Thoracic aorta (tissue), 2 donors: ENCODE results near the gene TRIB2. TPM values are rescaled to one million over a fixed set of nuclear protein-coding genes. Genes with fewer than 3 reads are reported as not detected.

Experiments used
- ATAC-seq: fragments of 150-250 bp; one replicate; pipeline ENCODE4 v1.8.0; 2017; ENCODE audit warnings: low read depth; ENCODE audit not compliant: insufficient number of reproducible peaks, low FRiP score
- DNase-seq: peaks from one replicate; pipeline ENCODE4 v3.0.0-alpha.2; 2020; ENCODE audit warnings: low spot score
- H3K27ac ChIP-seq, 2 donors: fragments of 200-600 bp; sonication (generic); 1 replicate in 1 of 2; 2 replicates in 1 of 2; pipeline ENCODE4 v1.5.1; 2016; ENCODE audit warnings: mild to moderate bottlenecking in 2 of 2, moderate library complexity in 2 of 2
- H3K27me3 ChIP-seq: fragments of 200-600 bp; sonication (generic); replicated peaks from 2 replicates; pipeline ENCODE4 v1.6.0; 2016; ENCODE audit warnings: mild to moderate bottlenecking; ENCODE audit not compliant: insufficient read depth
- H3K36me3 ChIP-seq: fragments of 200-600 bp; sonication (generic); one replicate; pipeline ENCODE4 v1.5.1; 2016
- H3K4me1 ChIP-seq, 2 donors: fragments of 200-600 bp; sonication (generic); 1 replicate in 1 of 2; 2 replicates in 1 of 2; pipeline versions ENCODE4 v1.5.1 to v1.6.0; 2016; ENCODE audit warnings: low read depth in 2 of 2, mild to moderate bottlenecking in 1 of 2; ENCODE audit not compliant: control insufficient read depth in 1 of 2
- H3K4me3 ChIP-seq: fragments of 200-600 bp; sonication (generic); 2 replicates; pipeline ENCODE4 v1.5.1; 2016; ENCODE audit warnings: mild to moderate bottlenecking
- H3K9me3 ChIP-seq: fragments of 200-600 bp; sonication (generic); 2 replicates; pipeline ENCODE4 v1.5.1; 2016
- total RNA-seq, 2 donors: library from RNA; depleted of rRNA; stranded (reverse); fragments of >200 nt; gene quantifications; one replicate each; pipeline versions ENCODE4 v1.1.0 to v1.2.3, GENCODE V29; 2016
- TF ChIP-seq, protein P1 (sequence below): fragments of 200-600 bp; sonication (generic); IDR thresholded peaks from one replicate; pipeline ENCODE4 v1.5.1; 2019; ENCODE audit warnings: antibody characterized with exemption

The TRIB2 gene
- 10 to 100 TPM; 81.4 to 85.6 TPM for total RNA-seq

DNA sequence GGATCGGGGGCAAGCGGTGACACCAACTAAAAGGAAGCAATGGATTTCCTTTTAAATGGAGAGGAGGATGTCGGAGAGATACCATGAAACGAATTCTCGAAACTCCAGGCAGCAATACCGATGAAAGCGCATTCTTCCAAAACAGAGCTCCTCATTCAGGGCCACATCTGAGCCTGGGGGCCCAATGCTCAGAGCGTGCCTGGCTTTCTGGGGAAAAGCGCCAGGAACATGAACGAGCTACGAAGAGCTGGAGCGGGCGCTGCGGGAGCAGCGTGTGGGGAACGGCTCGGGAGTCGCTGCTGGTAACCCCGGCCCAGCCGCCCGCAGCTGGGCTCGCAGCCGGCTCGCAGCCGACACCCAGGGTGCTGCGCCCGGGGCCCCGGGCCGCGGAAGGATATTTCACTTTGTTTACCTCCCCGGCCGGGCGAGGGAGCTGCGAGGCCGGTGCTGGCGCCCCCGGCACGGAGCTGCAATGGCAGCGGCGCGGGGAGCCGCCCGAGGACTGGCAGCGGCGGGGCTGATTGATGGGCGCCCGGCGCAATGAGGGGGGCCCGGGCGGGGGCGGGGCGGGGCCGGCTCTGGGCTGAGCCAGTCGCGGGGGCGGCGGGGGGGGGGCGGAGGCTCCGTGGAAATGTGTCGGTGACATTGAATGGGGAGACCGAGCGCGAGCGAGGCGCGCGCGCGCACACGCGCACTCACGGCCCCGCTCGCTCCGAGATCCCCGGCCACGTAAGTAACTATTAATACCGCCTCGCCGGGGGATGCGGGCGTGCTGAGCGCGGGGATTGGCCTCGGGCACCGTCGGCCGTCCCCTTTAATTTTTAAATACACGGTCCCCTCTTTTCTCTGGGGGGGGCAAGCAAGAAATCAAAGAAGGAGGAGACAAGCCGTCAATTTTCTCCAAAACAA is at the start of gene TRIB2:
Gene TRIB2, plus strand, starts transcription at position 655 of the 909 bp plus-strand sequence. CDS start 1,372 bp downstream, outside the sequence.
- DNase-seq (peak; percentile 49), ATAC-seq (peak; percentile 46)
- TF ChIP-seq, protein P1, sequence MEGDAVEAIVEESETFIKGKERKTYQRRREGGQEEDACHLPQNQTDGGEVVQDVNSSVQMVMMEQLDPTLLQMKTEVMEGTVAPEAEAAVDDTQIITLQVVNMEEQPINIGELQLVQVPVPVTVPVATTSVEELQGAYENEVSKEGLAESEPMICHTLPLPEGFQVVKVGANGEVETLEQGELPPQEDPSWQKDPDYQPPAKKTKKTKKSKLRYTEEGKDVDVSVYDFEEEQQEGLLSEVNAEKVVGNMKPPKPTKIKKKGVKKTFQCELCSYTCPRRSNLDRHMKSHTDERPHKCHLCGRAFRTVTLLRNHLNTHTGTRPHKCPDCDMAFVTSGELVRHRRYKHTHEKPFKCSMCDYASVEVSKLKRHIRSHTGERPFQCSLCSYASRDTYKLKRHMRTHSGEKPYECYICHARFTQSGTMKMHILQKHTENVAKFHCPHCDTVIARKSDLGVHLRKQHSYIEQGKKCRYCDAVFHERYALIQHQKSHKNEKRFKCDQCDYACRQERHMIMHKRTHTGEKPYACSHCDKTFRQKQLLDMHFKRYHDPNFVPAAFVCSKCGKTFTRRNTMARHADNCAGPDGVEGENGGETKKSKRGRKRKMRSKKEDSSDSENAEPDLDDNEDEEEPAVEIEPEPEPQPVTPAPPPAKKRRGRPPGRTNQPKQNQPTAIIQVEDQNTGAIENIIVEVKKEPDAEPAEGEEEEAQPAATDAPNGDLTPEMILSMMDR = peak; percentile 21
- no peaks in the 10 kb centered on the region for H3K9me3 ChIP-seq
- H3K4me3 ChIP-seq = peak within 1 kb of the TSS; percentile 92
- peaks cover 19 to 48% of the 10 kb centered on the region in 2 donors for H3K4me1 ChIP-seq
- H3K36me3 ChIP-seq = no peaks in the 10 kb centered on the region
- H3K27me3 ChIP-seq = no peaks in the 10 kb centered on the region
- H3K27ac ChIP-seq = peak within 1 kb of the TSS; percentile 90 to 92

GRCh38 chr2:12669036-12669435 is 47.7 kb upstream of the TRIB2 start:
- Histone ChIP-seq H3K27me3 (no peaks in the 10 kb centered on the region), H3K9me3 (peaks cover 9% of the 10 kb centered on the region), H3K36me3 (no peaks in the 10 kb centered on the region), H3K27ac (no peak overlapping the region), H3K4me1 (peaks cover 0 to 13% of the 10 kb centered on the region in 2 donors), H3K4me3 (no peak overlapping the region)
- DNase-seq = no peak
- no peak for ATAC-seq
- TF ChIP-seq, protein P1 = no peak

DNA sequence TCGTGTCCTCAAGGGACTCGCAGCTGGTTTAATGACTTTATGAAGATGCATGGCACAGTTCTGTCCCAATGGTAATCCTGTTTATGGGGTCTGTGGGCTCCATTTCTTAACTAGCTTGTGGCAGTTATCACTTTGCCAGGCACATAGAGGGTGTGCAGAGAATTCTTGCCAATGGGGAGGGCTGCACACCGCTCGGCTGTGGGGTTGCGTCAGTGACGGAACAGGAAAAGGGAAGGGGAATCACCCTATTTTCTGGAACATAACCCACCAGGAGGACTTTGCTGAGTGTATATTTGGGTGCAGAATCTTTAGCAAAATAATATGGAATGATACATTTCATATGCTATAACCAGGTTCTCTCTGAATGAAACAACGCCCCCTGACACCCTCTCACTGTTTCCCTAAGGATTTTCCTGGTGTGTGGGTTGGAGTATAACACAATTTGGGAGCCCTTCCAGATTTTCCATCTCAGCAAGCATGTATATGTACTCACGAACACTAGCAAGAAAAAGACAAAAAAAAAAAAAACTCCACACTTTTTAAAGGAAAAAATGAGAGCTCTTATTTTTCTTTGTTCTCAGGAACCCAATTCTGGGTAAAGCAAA is 43.9 kb upstream of the TRIB2 start:
- no peak for DNase-seq

GRCh38 chr2:12674644-12675328 is 42.0 kb upstream of the TRIB2 start:
- no peak for DNase-seq

More for the DNA sequence above, 43.9 kb upstream of the TRIB2 start:
- H3K4me3 ChIP-seq = no peak overlapping the region
- H3K27ac ChIP-seq = no peak overlapping the region
- no peaks in the 10 kb centered on the region for H3K9me3 ChIP-seq
- TF ChIP-seq, protein P1 = no peak
- H3K36me3 ChIP-seq = no peaks in the 10 kb centered on the region
- no peaks in the 10 kb centered on the region for H3K27me3 ChIP-seq
- no peak for ATAC-seq
- H3K4me1 ChIP-seq = peaks cover 0 to 27% of the 10 kb centered on the region in 2 donors

More at GRCh38 chr2:12674644-12675328, 42.0 kb upstream of the TRIB2 start:
- Histone ChIP-seq H3K9me3 (no peaks in the 10 kb centered on the region), H3K4me3 (no peak overlapping the region), H3K36me3 (no peaks in the 10 kb centered on the region), H3K4me1 (peaks cover 0 to 27% of the 10 kb centered on the region in 2 donors), H3K27ac (no peak overlapping the region), H3K27me3 (no peaks in the 10 kb centered on the region)
- no peak for ATAC-seq
- TF ChIP-seq, protein P1 = no peak
